Stomach (tissue), 9 donors: ENCODE measurements around the gene ZBTB37. TPM values are rescaled to one million over a fixed set of nuclear protein-coding genes. Genes with fewer than 3 reads are reported as not detected.

Source experiments
- DNase-seq, 2 donors: peaks; one replicate each; pipeline versions ENCODE4 v3.0.0 to v3.0.0-alpha.2; 2013 to 2019
- H3K27ac ChIP-seq, 5 donors: fragments of 200-600 bp in 4 of 5; sonication (generic) in 4 of 5; one replicate each; pipeline ENCODE4 v1.5.1; 2013 to 2019; ENCODE audit warnings: mild to moderate bottlenecking in 1 of 5, moderate library complexity in 1 of 5
- H3K27me3 ChIP-seq, 3 donors: fragments of 200-600 bp; sonication (generic); one replicate each; pipeline ENCODE4 v1.5.1; 2017 to 2019; ENCODE audit warnings: mixed run types in 1 of 3
- H3K36me3 ChIP-seq, 4 donors: fragments of 200-600 bp; sonication (generic); 1 replicate in 3 of 4; 2 replicates in 1 of 4; pipeline ENCODE4 v1.5.1; 2016 to 2019
- H3K4me1 ChIP-seq, 4 donors: fragments of 200-600 bp; sonication (generic); one replicate each; pipeline ENCODE4 v1.5.1; 2016 to 2019
- H3K4me3 ChIP-seq, 4 donors: fragments of 200-600 bp; sonication (generic) in 3 of 4; one replicate each; pipeline ENCODE4 v1.5.1; 2016 to 2019; ENCODE audit warnings: mild to moderate bottlenecking in 1 of 4
- H3K9me3 ChIP-seq, 4 donors: fragments of 200-600 bp; sonication (generic); one replicate each; pipeline ENCODE4 v1.5.1; 2016 to 2019
- CTCF ChIP-seq, 7 experiments: fragments of 450-650 bp in 4 of 7; fragments of 200-600 bp in 3 of 7; sonication (generic) in 3 of 7; IDR thresholded peaks; one replicate each; pipeline ENCODE4 v1.5.1; 2016 to 2019; ENCODE audit warnings: antibody characterized with exemption in 7 of 7, control low read depth in 2 of 7, mild to moderate bottlenecking in 1 of 7
- EP300 ChIP-seq: sonication (generic); formaldehyde crosslinking; IDR thresholded peaks from one replicate; pipeline ENCODE4 v1.6.1; 2017; ENCODE audit warnings: antibody characterized with exemption
- POLR2A ChIP-seq, 4 donors: fragments of 450-650 bp; IDR thresholded peaks; one replicate each; pipeline ENCODE4 v1.6.1; 2016; ENCODE audit warnings: antibody characterized with exemption in 4 of 4, control low read depth in 2 of 4, mild to moderate bottlenecking in 1 of 4, moderate library complexity in 1 of 4
- POLR2AphosphoS5 ChIP-seq, 3 donors: sonication (generic); formaldehyde crosslinking; IDR thresholded peaks; one replicate each; pipeline ENCODE4 v1.6.1; 2016; ENCODE audit warnings: antibody characterized with exemption in 3 of 3
- WGBS, 5 donors: extraction: QIAGEN DNeasy Blood & Tissue Kit in 3 of 5; methylation state at CpG; one replicate each; pipeline versions ENCODE4 v1.1.5 to v1.1.7; 2013 to 2018; 5-methylcytosine and 5-hydroxymethylcytosine counted together
- intact Hi-C: fragments of 100-400 bp; cut with DNase I; formaldehyde crosslinking; loops from one replicate; pipeline ENCODE4 v1.15.1; 2023; ENCODE audit warnings: low total_unique reads
- polyA plus RNA-seq, 3 donors: library from polyadenylated mRNA; stranded (reverse); fragments of 200-250 nt; gene quantifications; one replicate each; pipeline ENCODE4 v1.2.3, GENCODE V29; 2013
- small RNA-seq, 4 donors: library from RNA; depleted of rRNA; stranded (forward); fragments of <200 nt; gene quantifications; one replicate each; pipeline ENCODE3, GENCODE V24; 2016
- total RNA-seq, 5 donors: library from RNA; depleted of rRNA; stranded (reverse); fragments of >200 nt; gene quantifications; one replicate each; pipeline versions ENCODE4 v1.1.0 to v1.2.3, GENCODE V29; 2014 to 2016
- donor health status: healthy with polysubstance abuse.
- donor health status: Bipolar disorder and iron deficiency.
- donor health status: healthy.

The ZBTB37 gene
- total and polyA plus RNA-seq, 8 donors: 0.29 to 62.9 (median 5.6) TPM

GRCh38 chr1:173946380-173946921, 78.3 kb downstream of the ZBTB37 start:
- Histone ChIP-seq H3K4me1 (no peaks in the 10 kb centered on the region), H3K27ac (no peak overlapping the region), H3K36me3 (peaks cover 69 to 100% (median 100%) of the 10 kb centered on the region in 4 donors), H3K9me3 (no peaks in the 10 kb centered on the region), H3K4me3 (no peak overlapping the region), H3K27me3 (no peaks in the 10 kb centered on the region)
- intact Hi-C loops: no loop called here
- 71 to 90% (median 87%) methylated on average over 4 of the region's 4 CpGs for WGBS, 5 donors
- TF ChIP-seq EP300 (no peak), CTCF (IDR thresholded peaks at IDR 0.05) (no peak), POLR2A (IDR thresholded peaks at IDR 0.05) (no peak), POLR2AphosphoS5 (IDR thresholded peaks at IDR 0.05) (no peak)
- DNase-seq: no peak

GRCh38 chr1:173948594-173948993, 80.4 kb downstream of the ZBTB37 start:
- Histone ChIP-seq H3K4me1 (no peaks in the 10 kb centered on the region), H3K36me3 (peaks cover 72 to 94% (median 92%) of the 10 kb centered on the region in 4 donors), H3K4me3 (no peak overlapping the region), H3K9me3 (no peaks in the 10 kb centered on the region), H3K27me3 (no peaks in the 10 kb centered on the region), H3K27ac (no peak overlapping the region)
- intact Hi-C loops: no loop called here
- TF ChIP-seq POLR2A (IDR thresholded peaks at IDR 0.05): no peak
- no peak for TF ChIP-seq EP300
- no peak for TF ChIP-seq POLR2AphosphoS5 (IDR thresholded peaks at IDR 0.05)
- DNase-seq: no peak
- WGBS, 5 donors: 96 to 99% (median 98%) methylated on average over 4 of the region's 4 CpGs

Small RNA genes within 50 kb of the gene (small RNA-seq; reads per million reads assigned to genes)
- 0 reads per million in 4 donors for gene RNA5SP67

Other genes with a start within 250 kb of the ZBTB37 start
- gene TEX50, start 233.0 kb upstream of the ZBTB37 start, total RNA-seq: not detected
- gene TEX50, start 233.0 kb upstream of the ZBTB37 start, polyA plus RNA-seq: not detected
- not detected for gene ANKRD45, start 198.5 kb upstream of the ZBTB37 start, total RNA-seq
- gene ANKRD45, start 198.5 kb upstream of the ZBTB37 start, polyA plus RNA-seq: under 1 TPM in 2 of 3 donors, not detected in 1; 0.15 to 0.19 TPM
- 10 to 100 TPM in 3 of 5 donors, 1 to 10 TPM in 2; 2.6 to 30.7 (median 10.7) TPM for gene KLHL20, start 153.4 kb upstream of the ZBTB37 start, total RNA-seq
- 10 to 100 TPM in 1 of 3 donors, 1 to 10 TPM in 2; 4.6 to 11.0 (median 8.2) TPM for gene KLHL20, start 153.4 kb upstream of the ZBTB37 start, polyA plus RNA-seq
- 10 to 100 TPM in 4 of 5 donors, 1 to 10 TPM in 1; 3.1 to 36.8 (median 20.3) TPM for gene DARS2, start 43.7 kb upstream of the ZBTB37 start, total RNA-seq
- 1 to 10 TPM; 4.8 to 5.4 (median 4.9) TPM for gene DARS2, start 43.7 kb upstream of the ZBTB37 start, polyA plus RNA-seq
- gene CENPL, start 43.5 kb upstream of the ZBTB37 start, total RNA-seq: 10 to 100 TPM in 1 of 5 donors, 1 to 10 TPM in 3, under 1 TPM in 1; 0.45 to 14.1 (median 4.1) TPM
- gene CENPL, start 43.5 kb upstream of the ZBTB37 start, polyA plus RNA-seq: 1 to 10 TPM; 2.0 to 4.4 (median 2.6) TPM
- 100 to 1,000 TPM; 256 to 453 (median 353) TPM for gene GAS5, start 391 bp upstream of the ZBTB37 start, total RNA-seq
- 1,000 to 10,000 TPM in 1 of 3 donors, 100 to 1,000 TPM in 2; 712 to 1,014 (median 897) TPM for gene GAS5, start 391 bp upstream of the ZBTB37 start, polyA plus RNA-seq
- under 1 TPM in 2 of 5 donors, not detected in 3; 0.18 to 0.89 TPM for gene SERPINC1, start 48.9 kb downstream of the ZBTB37 start, total RNA-seq
- under 1 TPM in 1 of 3 donors, not detected in 2; 0.20 TPM for gene SERPINC1, start 48.9 kb downstream of the ZBTB37 start, polyA plus RNA-seq
- 10 to 100 TPM in 4 of 5 donors, 1 to 10 TPM in 1; 7.2 to 49.0 (median 17.0) TPM for gene RC3H1, start 154.0 kb downstream of the ZBTB37 start, total RNA-seq
- gene RC3H1, start 154.0 kb downstream of the ZBTB37 start, polyA plus RNA-seq: 1 to 10 TPM; 2.9 to 4.0 (median 3.0) TPM